ENCODE measurements around the gene CD22. TPM values are rescaled to one million over a fixed set of nuclear protein-coding genes. Genes with fewer than 3 reads are reported as not detected.

CD22 gene
- polyA plus RNA-seq, 1 donor from 2014 or later: not detected

DNA sequence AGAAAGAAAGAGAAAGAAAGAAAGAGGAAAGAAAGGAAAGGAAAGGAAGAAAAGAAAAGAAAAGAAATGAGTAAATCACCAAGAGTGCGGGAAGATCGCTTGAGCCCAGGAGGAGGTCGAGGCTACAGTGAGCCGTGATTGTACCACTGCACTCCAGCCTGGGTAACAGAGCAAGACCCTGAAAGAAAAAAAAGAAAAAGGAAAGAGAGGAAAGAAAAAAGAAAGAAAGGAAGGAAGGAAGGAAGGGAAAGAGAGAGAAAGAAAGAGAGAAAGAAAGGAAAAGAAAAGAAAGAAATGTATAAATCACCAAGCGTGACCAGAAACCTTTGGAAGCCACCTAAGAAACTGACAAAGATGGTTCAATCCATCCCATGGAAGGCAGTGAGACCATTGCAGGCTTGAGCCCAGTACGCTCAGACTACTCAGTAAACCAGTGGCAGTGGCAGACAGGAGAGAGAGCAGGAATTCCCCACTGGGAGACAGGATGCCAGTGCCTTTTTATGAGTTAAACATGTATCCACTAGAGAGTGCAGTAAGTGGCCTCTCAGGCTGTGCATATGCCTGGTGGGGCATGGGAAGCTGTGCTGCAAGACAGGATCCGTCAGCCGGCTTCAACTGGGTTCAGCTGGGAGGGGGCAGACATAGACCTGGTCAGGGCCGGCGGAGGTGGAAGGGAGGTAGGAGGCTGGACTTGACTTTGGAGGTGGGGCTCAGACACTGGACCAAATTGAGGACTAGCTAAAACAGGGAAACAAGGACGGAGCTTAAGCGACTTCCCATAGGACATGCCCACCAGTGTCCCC is 46.7 kb downstream of the CD22 start:
- Histone ChIP-seq H2AFZ (ENCODE audit: low read depth, low read length) (no peak overlapping the region), H3K9me3 (ENCODE audit: low read length) (no peaks in the 10 kb centered on the region), H3K36me3 (ENCODE audit: insufficient read depth, low read length) (no peaks in the 10 kb centered on the region), H3K27me3 (ENCODE audit: insufficient read depth, low read depth, low read length) (no peaks in the 10 kb centered on the region), H3K9ac (ENCODE audit: low read length) (no peak overlapping the region), H3F3A (ENCODE audit: insufficient read depth, low read length, poor library complexity, severe bottlenecking) (no peaks in the 10 kb centered on the region), H3K4me3 (ENCODE audit: low read length) (no peak overlapping the region), H3K27ac (ENCODE audit: low read length) (no peak overlapping the region), H4K20me1 (ENCODE audit: insufficient read depth) (no peaks in the 10 kb centered on the region), H3K4me2 (ENCODE audit: low read length) (no peak overlapping the region), H3K9me2 (ENCODE audit: insufficient read depth, low read length) (no peaks in the 10 kb centered on the region), H3K79me2 (replicated peaks; ENCODE audit: insufficient read depth, low read length) (no peaks in the 10 kb centered on the region)
- TF ChIP-seq MXI1 (conservative IDR thresholded peaks at IDR 0.05; ENCODE audit: poor library complexity, severe bottlenecking): no peak
- TF ChIP-seq SMC3 (conservative IDR thresholded peaks at IDR 0.05; ENCODE audit: poor library complexity): no peak
- TF ChIP-seq, protein P1, sequence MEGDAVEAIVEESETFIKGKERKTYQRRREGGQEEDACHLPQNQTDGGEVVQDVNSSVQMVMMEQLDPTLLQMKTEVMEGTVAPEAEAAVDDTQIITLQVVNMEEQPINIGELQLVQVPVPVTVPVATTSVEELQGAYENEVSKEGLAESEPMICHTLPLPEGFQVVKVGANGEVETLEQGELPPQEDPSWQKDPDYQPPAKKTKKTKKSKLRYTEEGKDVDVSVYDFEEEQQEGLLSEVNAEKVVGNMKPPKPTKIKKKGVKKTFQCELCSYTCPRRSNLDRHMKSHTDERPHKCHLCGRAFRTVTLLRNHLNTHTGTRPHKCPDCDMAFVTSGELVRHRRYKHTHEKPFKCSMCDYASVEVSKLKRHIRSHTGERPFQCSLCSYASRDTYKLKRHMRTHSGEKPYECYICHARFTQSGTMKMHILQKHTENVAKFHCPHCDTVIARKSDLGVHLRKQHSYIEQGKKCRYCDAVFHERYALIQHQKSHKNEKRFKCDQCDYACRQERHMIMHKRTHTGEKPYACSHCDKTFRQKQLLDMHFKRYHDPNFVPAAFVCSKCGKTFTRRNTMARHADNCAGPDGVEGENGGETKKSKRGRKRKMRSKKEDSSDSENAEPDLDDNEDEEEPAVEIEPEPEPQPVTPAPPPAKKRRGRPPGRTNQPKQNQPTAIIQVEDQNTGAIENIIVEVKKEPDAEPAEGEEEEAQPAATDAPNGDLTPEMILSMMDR (IDR thresholded peaks at IDR 0.05; ENCODE audit: poor library complexity, severe bottlenecking): no peak
- TF ChIP-seq TAF1 (IDR thresholded peaks at IDR 0.05; ENCODE audit: low read depth): no peak
- TF ChIP-seq, protein P2, sequence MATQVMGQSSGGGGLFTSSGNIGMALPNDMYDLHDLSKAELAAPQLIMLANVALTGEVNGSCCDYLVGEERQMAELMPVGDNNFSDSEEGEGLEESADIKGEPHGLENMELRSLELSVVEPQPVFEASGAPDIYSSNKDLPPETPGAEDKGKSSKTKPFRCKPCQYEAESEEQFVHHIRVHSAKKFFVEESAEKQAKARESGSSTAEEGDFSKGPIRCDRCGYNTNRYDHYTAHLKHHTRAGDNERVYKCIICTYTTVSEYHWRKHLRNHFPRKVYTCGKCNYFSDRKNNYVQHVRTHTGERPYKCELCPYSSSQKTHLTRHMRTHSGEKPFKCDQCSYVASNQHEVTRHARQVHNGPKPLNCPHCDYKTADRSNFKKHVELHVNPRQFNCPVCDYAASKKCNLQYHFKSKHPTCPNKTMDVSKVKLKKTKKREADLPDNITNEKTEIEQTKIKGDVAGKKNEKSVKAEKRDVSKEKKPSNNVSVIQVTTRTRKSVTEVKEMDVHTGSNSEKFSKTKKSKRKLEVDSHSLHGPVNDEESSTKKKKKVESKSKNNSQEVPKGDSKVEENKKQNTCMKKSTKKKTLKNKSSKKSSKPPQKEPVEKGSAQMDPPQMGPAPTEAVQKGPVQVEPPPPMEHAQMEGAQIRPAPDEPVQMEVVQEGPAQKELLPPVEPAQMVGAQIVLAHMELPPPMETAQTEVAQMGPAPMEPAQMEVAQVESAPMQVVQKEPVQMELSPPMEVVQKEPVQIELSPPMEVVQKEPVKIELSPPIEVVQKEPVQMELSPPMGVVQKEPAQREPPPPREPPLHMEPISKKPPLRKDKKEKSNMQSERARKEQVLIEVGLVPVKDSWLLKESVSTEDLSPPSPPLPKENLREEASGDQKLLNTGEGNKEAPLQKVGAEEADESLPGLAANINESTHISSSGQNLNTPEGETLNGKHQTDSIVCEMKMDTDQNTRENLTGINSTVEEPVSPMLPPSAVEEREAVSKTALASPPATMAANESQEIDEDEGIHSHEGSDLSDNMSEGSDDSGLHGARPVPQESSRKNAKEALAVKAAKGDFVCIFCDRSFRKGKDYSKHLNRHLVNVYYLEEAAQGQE (IDR thresholded peaks at IDR 0.05; ENCODE audit: borderline replicate concordance): no peak
- TF ChIP-seq RAD21 (conservative IDR thresholded peaks at IDR 0.05): no peak
- TF ChIP-seq EP300 (conservative IDR thresholded peaks at IDR 0.05; ENCODE audit: poor library complexity, severe bottlenecking): no peak
- no peak for TF ChIP-seq EZH2 (IDR thresholded peaks at IDR 0.05; ENCODE audit: borderline replicate concordance, insufficient read depth, low read length, poor library complexity, severe bottlenecking)
- no peak for TF ChIP-seq POLR2AphosphoS5 (IDR thresholded peaks at IDR 0.05)

DNA sequence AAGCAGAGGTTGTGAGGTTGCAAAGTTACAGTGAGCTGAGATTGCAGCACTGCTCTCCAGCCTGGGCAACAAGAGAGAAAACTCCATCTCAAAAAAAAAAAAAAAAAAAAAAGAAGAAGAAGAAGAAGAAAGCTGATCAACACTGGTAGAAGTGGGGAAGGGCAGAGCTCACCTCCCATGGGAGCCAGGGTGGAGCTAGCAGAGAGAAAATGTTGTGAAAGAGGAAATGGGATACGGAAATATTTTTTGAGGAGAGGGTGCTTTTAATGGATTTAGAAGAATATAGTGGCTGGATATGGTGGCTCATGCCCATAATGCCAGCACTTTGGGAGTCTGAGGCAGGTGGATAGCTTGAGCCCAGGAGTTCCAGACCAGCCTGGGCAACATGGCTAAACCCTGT is 48.7 kb downstream of the CD22 start:
- Histone ChIP-seq H3K79me2 (replicated peaks; ENCODE audit: insufficient read depth, low read length) (no peaks in the 10 kb centered on the region), H3K36me3 (ENCODE audit: insufficient read depth, low read length) (no peaks in the 10 kb centered on the region), H3K9ac (ENCODE audit: low read length) (no peak overlapping the region), H2AFZ (ENCODE audit: low read depth, low read length) (no peak overlapping the region), H3K27ac (ENCODE audit: low read length) (no peak overlapping the region), H3K27me3 (ENCODE audit: insufficient read depth, low read depth, low read length) (no peaks in the 10 kb centered on the region), H3F3A (ENCODE audit: insufficient read depth, low read length, poor library complexity, severe bottlenecking) (no peaks in the 10 kb centered on the region), H3K4me3 (ENCODE audit: low read length) (no peak overlapping the region), H3K4me2 (ENCODE audit: low read length) (no peak overlapping the region), H4K20me1 (ENCODE audit: insufficient read depth) (no peaks in the 10 kb centered on the region), H3K9me2 (ENCODE audit: insufficient read depth, low read length) (no peaks in the 10 kb centered on the region), H3K9me3 (ENCODE audit: low read length) (no peaks in the 10 kb centered on the region)
- TF ChIP-seq EZH2 (IDR thresholded peaks at IDR 0.05; ENCODE audit: borderline replicate concordance, insufficient read depth, low read length, poor library complexity, severe bottlenecking) (no peak), RAD21 (conservative IDR thresholded peaks at IDR 0.05) (no peak), MXI1 (conservative IDR thresholded peaks at IDR 0.05; ENCODE audit: poor library complexity, severe bottlenecking) (no peak), SMC3 (conservative IDR thresholded peaks at IDR 0.05; ENCODE audit: poor library complexity) (no peak), TAF1 (IDR thresholded peaks at IDR 0.05; ENCODE audit: low read depth) (no peak), POLR2AphosphoS5 (IDR thresholded peaks at IDR 0.05) (no peak), EP300 (conservative IDR thresholded peaks at IDR 0.05; ENCODE audit: poor library complexity, severe bottlenecking) (no peak)
- TF ChIP-seq, protein P1 (IDR thresholded peaks at IDR 0.05; ENCODE audit: poor library complexity, severe bottlenecking): no peak
- TF ChIP-seq, protein P2 (IDR thresholded peaks at IDR 0.05; ENCODE audit: borderline replicate concordance): no peak

Data from neural cell (in vitro differentiated cells).